HG03354 (cell line): ENCODE data around the gene PPRC1.

ENCODE experiments used
- ATAC-seq: cut with Tn5 transposase; IDR thresholded peaks from one replicate; pipeline ENCODE4 v1.9.1; 2021; ENCODE audit warnings: mild to moderate bottlenecking; ENCODE audit not compliant: unreplicated experiment, poor library complexity, severe bottlenecking

PPRC1 gene

DNA sequence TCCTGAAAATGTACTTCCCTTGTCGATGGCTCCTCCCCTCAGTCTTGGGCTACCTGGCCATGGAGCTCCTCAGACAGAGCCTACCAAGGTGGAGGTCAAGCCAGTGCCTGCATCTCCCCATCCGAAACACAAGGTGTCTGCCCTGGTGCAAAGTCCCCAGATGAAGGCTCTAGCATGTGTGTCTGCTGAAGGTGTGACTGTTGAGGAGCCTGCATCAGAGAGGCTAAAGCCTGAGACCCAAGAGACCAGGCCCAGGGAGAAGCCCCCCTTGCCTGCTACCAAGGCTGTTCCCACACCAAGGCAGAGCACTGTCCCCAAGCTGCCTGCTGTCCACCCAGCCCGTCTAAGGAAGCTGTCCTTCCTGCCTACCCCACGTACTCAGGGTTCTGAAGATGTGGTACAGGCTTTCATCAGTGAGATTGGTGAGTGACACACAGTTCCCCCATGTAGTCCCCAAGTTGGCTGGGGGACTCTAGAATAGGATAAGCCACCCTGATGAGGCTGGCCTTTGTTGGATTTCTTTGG lies 8.8 kb downstream of the PPRC1 start:
- ATAC-seq: no peak

DNA sequence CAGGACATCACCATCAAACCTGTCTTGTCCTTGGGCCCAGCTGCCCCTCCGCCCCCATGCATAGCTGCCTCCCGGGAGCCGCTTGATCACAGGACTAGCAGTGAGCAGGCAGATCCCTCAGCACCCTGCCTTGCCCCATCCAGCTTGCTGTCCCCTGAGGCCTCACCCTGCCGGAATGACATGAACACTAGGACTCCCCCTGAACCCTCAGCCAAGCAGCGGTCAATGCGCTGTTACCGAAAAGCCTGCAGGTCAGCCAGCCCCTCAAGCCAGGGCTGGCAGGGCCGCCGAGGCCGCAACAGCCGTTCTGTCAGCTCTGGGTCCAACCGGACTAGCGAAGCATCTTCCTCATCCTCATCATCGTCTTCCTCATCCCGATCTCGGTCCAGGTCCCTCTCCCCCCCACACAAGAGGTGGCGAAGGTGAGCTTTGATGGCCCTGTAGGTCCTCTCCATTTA lies 14.2 kb downstream of the PPRC1 start:
- ATAC-seq: no peak

- ATAC-seq: no peak
Measured at GRCh38 chr10:102147561-102147960, 14.7 kb downstream of the PPRC1 start.

DNA sequence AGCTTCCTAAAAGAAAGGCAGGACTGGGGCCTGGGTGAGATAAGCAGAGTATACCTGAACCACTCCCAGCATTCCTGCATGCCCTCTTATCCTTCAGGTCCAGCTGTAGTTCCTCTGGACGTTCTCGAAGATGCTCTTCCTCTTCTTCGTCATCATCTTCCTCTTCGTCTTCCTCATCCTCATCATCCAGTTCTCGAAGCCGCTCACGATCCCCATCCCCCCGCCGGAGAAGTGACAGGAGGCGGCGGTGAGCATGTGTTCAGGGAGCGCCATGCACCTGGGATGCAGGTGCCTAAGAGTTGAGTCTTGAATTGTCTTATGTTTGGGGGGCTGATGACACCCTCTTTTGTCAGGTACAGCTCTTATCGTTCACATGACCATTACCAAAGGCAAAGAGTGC lies 15.4 kb downstream of the PPRC1 start:
- no peak for ATAC-seq

DNA sequence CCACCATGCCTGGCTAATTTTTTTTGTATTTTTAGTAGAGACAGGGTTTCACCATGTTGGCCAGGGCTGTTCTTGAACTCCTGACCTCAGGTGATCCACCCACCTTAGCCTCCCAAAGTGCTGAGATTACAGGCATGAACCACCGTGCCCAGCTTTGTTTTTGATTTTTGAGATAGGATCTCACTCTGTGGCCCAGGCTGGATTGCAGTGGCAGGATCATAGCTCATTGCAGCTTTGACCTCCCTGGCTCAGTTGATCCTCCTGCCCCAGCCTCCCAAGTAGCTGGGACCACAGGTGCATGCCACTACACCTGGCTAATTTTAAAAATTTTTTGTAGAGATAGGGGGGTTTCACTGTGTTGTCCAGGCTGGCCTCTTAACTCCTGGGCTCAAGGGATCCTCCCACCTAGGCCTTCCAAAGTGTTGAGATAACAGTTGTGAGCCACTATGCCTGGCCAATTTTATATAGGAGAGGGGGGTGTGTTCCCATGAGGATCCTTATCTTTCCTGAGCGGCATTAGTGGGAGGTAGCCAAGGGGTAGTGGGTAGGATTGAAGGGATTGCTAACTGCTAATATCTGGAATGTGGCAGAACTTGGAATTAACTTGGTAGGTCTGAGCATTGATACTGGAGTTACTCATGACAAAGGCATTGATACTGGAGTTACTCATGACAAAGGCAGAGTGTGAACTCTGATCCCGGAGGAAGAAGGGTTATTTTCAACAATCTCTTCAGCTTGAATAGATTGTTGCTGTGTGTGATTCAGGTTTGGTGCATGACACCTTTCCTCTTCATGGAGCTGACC lies 18.3 kb downstream of the PPRC1 start:
- no peak for ATAC-seq

DNA sequence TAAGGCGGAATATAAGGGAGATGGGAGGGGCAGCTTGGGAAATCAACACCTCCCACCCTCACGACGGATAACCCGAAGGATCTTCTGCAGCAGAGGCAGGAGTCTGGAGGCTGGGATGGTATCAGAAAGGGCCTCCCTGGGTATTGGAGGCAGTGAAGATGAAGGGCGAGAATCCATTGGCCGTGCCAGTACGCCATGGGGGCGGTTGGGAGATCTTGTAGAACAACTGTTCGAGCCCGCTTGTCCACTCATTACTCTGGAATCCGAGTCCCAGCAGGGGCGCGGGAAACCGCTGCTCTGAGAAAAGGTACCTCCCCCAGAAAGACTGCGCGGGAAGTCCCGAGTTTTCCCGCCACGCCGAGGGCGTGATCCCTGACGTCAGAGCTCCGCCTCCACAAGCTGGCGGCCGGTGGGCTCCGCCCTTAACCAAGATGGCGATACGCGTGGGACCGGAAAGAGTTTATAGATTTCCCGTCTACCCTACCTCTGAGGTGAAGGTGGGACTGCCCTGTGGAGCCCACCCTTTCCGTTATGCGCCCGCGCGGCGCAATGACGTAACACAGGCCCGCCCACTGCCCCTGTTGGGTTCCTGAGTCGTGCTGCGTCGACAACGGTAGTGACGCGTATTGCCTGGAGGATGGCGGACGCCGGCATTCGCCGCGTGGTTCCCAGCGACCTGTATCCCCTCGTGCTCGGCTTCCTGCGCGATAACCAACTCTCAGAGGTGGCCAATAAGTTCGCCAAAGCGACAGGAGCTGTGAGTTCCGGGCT lies 19.1 kb downstream of the PPRC1 start, which contains the start of gene NOLC1:
NOLC1 (plus strand) TSS at position 616 of the 771 bp plus-strand sequence; CDS start at position 638, 22 bp downstream.
- peak; percentile 95 for ATAC-seq

- peak; percentile 30 for ATAC-seq
Measured at GRCh38 chr10:102152545-102152890, 19.7 kb downstream of the PPRC1 start.

DNA sequence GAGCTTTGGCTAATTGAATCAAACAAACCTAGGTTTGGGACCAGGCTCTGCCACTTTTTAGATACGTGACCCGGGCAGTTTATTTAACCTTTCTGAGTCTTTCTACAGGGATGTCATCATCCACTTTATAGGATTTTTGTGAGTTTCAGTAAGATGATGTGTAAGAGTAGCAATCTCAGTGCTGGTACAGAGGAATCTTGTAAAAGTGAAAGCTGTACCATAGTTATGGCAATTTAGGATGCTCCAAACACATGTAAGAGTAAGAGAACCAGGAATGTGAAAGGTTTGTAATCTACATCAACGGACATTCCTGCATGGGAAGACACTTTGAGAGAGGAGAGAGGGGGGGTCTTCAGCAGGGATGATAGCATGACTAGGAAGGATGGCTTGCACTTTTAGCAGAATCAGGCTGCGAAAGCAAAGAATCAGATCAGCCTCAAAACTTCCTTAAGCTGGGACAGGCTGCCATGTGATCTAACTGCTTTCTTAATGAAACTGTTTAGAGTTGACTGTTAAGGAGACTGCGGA lies 20.3 kb downstream of the PPRC1 start:
- ATAC-seq: no peak

DNA sequence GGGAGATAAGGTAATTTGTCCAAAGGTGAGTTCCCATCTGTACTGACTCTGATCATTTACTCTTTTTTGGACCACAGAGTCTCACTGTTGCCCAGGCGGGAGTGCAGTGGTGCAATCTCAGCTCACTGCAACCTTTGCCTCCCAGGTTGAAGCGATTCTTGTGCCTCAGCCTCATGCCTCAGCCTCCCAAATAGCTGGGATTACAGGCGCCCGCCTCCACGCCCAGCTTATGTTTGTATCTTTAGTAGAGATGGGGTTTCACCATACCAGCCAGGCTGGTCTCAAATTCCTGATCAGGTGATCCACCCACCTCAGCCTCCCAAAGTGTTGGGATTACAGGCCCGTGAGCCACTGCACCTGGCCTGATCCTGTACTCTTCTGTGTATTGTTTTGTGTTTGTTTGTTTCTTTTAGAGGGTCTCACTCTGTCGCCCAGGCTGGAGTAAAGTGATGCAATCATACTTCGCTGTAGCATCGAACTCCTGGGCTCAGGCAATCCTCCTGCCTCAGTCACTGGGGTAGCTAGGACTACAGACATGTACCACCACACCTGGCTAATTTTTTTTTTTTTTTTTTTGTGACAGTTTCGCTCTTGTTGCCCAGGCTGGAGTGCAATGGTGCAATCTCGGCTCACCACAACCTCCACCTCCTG lies 21.8 kb downstream of the PPRC1 start:
- ATAC-seq: no peak

DNA sequence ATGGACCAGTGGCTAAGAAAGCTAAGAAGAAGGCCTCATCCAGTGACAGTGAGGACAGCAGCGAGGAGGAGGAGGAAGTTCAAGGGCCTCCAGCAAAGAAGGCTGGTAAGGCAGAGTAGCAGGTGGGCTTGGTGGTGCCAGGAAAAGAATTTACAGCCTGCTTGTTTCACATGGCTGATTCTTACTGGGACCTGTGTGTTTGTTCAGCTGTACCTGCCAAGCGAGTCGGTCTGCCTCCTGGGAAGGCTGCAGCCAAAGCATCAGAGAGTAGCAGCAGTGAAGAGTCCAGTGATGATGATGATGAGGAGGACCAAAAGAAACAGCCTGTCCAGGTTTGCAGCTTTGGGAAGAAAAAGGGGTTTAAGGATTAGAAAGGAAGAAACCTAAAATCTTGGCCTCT lies 24.4 kb downstream of the PPRC1 start:
- ATAC-seq: no peak

DNA sequence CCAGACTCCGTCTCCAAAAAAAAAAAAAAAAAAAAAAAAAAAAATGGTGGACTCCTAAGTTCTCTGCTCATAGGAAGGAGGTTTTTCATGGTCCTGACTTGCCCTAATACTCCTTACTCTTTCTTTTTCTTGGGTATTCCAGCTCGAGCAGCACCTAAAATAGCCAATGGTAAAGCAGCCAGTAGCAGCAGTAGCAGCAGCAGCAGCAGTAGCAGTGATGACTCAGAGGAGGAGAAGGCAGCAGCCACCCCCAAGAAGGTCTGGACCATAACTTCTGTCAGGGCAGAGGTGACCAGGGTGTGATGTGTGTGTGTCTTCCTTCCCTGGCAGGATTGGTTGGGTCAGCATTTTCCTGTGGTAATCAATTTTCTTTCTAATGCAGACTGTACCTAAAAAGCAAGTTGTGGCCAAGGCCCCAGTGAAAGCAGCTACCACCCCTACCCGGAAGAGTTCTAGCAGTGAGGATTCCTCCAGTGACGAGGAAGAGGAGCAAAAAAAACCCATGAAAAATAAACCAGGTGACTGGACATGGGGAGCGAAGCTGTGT lies 26.3 kb downstream of the PPRC1 start:
- no peak for ATAC-seq

DNA sequence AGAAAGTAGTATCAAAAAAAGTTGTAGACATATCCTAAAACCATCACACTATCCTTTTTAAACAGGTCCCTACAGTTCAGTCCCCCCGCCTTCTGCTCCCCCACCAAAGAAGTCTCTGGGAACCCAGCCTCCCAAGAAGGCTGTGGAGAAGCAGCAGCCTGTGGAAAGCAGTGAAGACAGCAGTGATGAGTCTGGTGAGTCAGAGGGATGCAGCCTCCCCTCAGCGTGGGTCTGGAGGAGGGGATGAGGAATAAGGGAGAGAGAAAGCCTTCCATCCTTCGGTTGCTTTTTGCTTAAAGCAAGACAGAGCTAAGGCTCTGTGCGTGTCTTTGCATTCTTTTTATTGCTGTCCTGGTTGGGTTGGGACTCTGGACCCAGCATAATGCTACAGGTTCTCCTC lies 27.0 kb downstream of the PPRC1 start:
- ATAC-seq: no peak

DNA sequence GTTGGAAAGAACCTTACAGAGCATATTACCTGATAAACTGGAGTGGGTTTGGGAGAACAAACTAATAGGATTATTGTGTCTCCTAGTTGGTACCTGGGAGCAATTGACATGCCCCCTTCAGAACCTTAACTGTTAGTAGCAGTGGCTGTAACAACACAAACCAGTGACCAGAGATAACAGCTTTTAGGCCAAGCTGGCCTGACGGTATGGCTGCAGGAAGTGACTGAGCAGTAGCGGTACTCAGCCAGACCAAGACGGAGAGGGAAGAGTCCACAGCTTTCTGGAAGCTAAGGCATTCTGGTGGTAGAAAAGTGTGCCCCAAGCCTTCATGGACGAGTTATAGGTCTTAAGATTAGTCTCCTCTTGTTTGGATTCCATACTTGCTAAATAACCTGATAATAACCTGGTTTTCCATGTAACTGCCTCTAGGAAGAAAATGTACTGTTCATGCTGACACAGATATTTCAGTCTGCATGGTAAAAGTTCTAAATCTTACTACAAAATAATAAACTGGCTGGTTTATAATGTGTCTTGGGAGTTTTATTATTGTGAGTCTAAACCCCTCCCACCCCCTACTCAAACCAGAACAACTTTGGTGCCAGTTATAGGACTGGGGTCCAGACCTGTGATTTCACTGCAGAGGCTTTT lies 30.6 kb downstream of the PPRC1 start:
- ATAC-seq: no peak

GRCh38 chr10:102167861-102168260 lies 35.0 kb downstream of the PPRC1 start:
- ATAC-seq: no peak

GRCh38 chr10:102170602-102171001 lies 37.8 kb downstream of the PPRC1 start:
- ATAC-seq: no peak

GRCh38 chr10:102172288-102172687 lies 39.4 kb downstream of the PPRC1 start:
- ATAC-seq: no peak

- no peak for ATAC-seq
Measured at GRCh38 chr10:102175415-102175814, 42.6 kb downstream of the PPRC1 start.

- ATAC-seq: no peak
Measured at GRCh38 chr10:102184606-102185005, 51.8 kb downstream of the PPRC1 start.

DNA sequence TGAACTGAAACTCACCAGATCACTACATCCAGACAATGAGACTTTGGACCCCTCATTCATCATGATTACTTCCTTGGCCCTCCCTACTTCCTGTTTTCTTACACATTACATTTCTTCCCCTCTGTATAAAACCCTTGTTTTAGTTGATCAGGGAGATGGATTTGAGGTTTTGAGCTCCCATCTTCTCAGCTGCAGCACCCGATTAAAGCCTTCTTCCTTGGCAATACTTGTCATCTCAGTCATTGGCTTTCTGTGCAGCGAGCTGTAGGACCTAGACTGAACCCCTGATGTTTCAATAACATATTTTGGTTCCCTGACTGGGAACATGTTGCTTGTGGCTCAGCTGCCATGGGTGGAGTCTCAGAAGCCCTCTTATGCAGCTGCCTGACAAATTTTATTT lies 52.4 kb downstream of the PPRC1 start:
- no peak for ATAC-seq
